H1 (cell line): ENCODE results near the gene ZDHHC19. TPM values are rescaled to one million over a fixed set of nuclear protein-coding genes. Genes with fewer than 3 reads are reported as not detected.

Source experiments
- RAD21 ChIP-seq, 2 experiments: IDR thresholded peaks in 1 of 2; conservative IDR thresholded peaks in 1 of 2; 2 replicates each; pipeline ENCODE4 v1.6.1; 2011; ENCODE audit warnings: low read depth in 2 of 2, low read length in 2 of 2, improper control_type of control experiment in 1 of 2, inconsistent platforms in 1 of 2, mild to moderate bottlenecking in 1 of 2, moderate library complexity in 1 of 2
- SIN3A ChIP-seq, 2 experiments: IDR thresholded peaks in 1 of 2; conservative IDR thresholded peaks in 1 of 2; 2 replicates each; pipeline ENCODE4 v1.6.1; 2011 to 2012; ENCODE audit warnings: low read length in 2 of 2, improper control_type of control experiment in 1 of 2, low read depth in 1 of 2, mild to moderate bottlenecking in 1 of 2
- SUZ12 ChIP-seq: fragments of 200-600 bp; sonication (generic); IDR thresholded peaks from 2 replicates; pipeline ENCODE4 v1.6.1; 2012; ENCODE audit warnings: mild to moderate bottlenecking, inconsistent platforms, low read length, moderate library complexity, mixed read lengths
- polyA plus RNA-seq, 7 experiments: library from polyadenylated mRNA; depleted of rRNA in 3 of 7; stranded (reverse) in 5 of 7; unstranded in 2 of 7; fragments of >200 nt in 5 of 7; fragments of 200-250 nt in 2 of 7; gene quantifications; 1 replicate in 5 of 7; 2 replicates in 1 of 7; 4 replicates in 1 of 7; pipeline versions ENCODE4 v1.2.1 to v1.2.3, GENCODE V29; 2011 to 2013; ENCODE audit warnings: missing spikeins in 2 of 7, mixed read lengths in 2 of 7
- total RNA-seq: library from RNA; stranded (reverse); fragmentation: NEBNext Ultra II Directional; extraction: Animal tissue kit (Norgen Biotek cat#: 25700); gene quantifications from 2 replicates; pipeline ENCODE4 v1.2.1, GENCODE V29; 2021

ZDHHC19 gene
- total and polyA plus RNA-seq, 2 of the 8 experiments (the other 6 are each of a cell fraction or from before 2014, with no cell fraction given): 2.5 to 4.1 TPM

DNA sequence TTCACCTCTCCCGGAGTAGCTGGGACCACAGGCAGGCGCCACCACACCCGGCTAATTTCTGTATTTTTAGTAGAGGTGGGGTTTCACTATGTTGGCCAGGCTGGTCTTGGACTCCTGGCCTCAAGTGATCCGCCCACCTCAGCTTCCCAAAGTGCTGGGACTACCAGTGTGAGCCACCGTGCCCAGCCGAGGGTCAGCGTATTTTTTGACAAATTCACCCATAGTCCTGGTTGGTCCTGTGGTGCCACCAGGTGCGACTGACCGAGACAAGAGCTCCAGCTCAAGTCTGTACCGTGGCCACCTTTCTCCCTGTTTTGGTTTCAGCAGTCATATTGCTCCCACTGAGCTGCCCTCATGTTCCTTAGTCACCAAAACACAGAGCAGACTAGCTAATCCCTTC, 13.9 kb upstream of the ZDHHC19 start (continued):
- TF ChIP-seq SUZ12: no peak
- TF ChIP-seq RAD21 (IDR thresholded peaks at IDR 0.05 in 1 of 2, conservative IDR thresholded peaks at IDR 0.05 in 1 of 2; ENCODE audit: low read depth in 2 of 2, low read length in 2 of 2): no peak
- no peak for TF ChIP-seq SIN3A (conservative IDR thresholded peaks at IDR 0.05 in 1 of 2, IDR thresholded peaks at IDR 0.05 in 1 of 2; ENCODE audit: low read depth in 1 of 2, low read length in 2 of 2)
